Measurements from ENCODE around the gene NCR1.
"Not testable (repeated sequence)": the region's sequence is repeated elsewhere in the genome, so short reads cannot be mapped to it uniquely, and the experiment has no call there.

Gene NCR1, protein sequence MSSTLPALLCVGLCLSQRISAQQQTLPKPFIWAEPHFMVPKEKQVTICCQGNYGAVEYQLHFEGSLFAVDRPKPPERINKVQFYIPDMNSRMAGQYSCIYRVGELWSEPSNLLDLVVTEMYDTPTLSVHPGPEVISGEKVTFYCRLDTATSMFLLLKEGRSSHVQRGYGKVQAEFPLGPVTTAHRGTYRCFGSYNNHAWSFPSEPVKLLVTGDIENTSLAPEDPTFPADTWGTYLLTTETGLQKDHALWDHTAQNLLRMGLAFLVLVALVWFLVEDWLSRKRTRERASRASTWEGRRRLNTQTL

DNA sequence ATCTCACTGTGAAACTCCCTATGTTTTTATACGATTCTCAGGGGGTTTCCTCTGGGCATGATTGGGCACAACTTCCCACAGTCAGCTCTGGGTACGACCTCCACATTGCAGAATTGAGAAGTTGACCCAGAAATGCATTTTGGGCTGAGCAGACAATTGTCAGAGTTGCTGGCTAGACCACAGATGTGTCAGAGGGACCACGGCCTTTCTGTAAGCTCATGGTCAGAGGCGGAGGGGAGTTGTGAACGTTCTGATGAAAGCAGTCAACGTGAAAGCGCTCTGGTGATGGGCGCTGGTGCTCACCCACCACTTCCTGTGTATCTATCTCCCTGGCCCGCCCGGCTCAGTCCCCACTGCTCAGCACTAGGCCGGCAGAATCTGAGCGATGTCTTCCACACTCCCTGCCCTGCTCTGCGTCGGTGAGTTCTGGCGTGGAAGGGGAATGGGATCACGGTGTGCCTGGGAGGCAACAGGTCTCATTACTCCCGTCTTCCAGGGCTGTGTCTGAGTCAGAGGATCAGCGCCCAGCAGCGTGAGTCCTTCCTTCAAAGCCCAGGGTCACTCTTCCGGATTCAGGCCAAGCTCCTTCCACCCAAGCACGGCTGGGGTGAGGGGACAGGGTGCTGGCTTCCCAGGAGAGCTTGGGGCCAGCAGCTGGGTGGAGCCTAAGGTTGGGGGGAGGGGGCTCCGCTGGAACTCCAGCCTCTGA lies at the start of gene NCR1:
TSS of gene NCR1 (plus strand) at position 346 of the 709 bp plus-strand sequence. CDS start at position 386, 40 bp downstream.
- DNase-seq = no peak

DNA sequence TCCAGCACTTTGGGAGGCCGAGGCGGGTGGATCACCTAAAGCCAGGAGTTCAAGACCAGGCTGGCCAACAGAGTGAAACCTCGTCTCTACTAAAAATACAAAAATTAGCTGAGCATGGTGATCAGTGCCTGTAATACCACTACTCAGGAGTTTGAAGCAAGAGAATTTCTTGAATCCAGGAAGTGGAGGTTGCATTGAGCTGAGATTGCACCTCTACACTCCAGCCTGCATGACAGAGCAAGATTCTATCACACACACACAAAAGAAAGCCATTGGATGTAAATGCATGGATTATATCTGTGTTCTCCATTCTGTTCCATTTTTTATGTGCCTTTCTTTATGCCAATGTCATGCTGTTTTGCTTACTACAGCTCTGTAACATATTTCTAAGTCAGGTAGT lies 47.5 kb upstream of the NCR1 start:
- DNase-seq = not testable (repeated sequence)

DNA sequence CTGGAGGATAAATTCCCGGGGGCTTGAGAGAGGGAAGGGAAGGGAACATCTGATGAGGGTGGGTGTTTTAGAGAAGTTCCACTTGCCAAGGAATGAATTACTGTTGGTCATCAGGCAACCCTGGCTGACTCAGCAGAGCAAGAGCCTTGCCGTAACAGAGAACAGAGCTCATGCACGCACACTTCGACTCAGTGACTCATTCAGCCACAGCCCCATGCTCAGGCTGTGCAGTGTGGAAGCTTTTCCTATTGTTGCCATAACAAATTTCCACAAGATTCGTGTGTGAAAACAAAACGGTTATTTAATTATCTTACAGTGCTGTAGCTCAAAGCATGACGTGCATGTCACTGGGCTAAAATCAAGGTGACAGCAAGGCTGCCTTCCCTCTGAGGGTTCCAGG lies 46.5 kb upstream of the NCR1 start:
- DNase-seq = not testable (repeated sequence)

GRCh38 chr19:54863459-54863858 lies 42.5 kb upstream of the NCR1 start:
- DNase-seq = not testable (repeated sequence)

- DNase-seq = no peak
Measured at GRCh38 chr19:54871696-54872095, 34.3 kb upstream of the NCR1 start.

GRCh38 chr19:54873990-54874389 lies 32.0 kb upstream of the NCR1 start, which contains the start of gene FCAR:
FCAR (plus strand) TSS chr19:54874235; CDS start chr19:54874290, 55 bp downstream.
- no peak for DNase-seq

DNA sequence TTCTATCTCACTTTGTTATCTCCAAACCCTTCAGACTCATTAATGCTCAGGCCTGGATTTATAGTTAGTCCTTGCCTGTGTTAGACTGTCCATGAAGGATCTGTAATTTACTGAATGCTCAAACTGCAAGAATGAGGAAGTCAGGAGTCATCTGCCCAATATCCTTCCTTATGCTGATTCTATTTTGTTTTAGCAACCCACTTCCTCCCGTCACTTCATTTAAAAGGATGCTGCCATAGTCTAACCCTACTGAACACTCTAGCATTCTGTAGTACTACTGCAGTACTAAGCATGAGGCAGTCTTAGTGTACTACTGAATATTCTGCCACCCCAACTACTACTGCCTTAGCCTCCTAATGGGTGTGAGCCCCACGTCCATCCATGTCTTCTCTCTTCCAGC lies 30.4 kb upstream of the NCR1 start:
- peak; percentile 9 for DNase-seq

DNA sequence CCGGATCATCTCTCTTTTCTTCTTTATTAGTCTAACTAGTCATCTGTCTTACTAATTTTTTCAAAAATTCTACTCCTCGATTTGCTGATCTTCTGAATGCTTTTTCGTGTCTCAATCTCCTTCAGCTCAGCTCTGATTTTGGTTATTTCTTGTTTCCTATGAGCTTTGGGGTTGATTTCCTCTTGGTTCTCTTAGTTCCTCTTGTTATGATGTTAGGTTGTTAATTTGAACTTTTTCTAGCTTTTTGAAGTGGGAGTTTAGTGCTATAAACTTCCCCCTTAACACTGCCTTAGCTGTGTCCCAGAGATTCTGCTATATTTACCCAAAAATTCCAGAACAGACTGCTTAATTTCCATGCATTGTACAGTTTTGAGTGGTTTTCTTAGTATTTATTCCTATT lies 28.5 kb upstream of the NCR1 start:
- DNase-seq = no peak

DNA sequence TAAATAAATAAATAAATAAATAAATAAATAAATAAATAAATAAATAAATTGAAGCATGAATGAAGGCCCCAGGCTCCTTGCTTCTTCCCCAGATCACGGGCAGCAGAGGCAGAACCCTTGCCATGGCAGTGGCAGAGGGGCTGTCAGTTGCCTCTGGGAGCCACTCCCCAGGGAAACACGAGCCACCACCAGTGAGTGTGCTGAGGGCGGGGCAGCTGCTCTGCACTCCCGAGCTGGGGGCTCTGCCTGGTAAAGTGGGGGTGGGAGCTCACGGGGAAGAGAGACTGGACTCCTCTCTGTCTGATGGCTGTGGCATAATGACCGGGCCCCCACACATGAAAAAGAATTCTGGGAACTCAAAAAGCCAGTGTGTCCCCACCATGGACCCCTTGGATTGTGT lies 24.1 kb upstream of the NCR1 start:
- no peak for DNase-seq

GRCh38 chr19:54882758-54883157 lies 23.2 kb upstream of the NCR1 start:
- no peak for DNase-seq

- DNase-seq = no peak
Measured at GRCh38 chr19:54883228-54883627, 22.7 kb upstream of the NCR1 start.

GRCh38 chr19:54888239-54888638 lies 17.7 kb upstream of the NCR1 start:
- DNase-seq = no peak

DNA sequence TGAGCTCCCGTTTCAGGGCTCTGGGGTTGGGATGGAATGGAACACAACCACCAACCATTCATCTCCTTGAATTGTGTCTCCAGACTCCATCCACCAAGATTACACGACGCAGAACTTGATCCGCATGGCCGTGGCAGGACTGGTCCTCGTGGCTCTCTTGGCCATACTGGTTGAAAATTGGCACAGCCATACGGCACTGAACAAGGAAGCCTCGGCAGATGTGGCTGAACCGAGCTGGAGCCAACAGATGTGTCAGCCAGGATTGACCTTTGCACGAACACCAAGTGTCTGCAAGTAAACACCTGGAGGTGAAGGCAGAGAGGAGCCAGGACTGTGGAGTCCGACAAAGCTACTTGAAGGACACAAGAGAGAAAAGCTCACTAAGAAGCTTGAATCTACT lies 16.4 kb upstream of the NCR1 start:
- DNase-seq = no peak

DNA sequence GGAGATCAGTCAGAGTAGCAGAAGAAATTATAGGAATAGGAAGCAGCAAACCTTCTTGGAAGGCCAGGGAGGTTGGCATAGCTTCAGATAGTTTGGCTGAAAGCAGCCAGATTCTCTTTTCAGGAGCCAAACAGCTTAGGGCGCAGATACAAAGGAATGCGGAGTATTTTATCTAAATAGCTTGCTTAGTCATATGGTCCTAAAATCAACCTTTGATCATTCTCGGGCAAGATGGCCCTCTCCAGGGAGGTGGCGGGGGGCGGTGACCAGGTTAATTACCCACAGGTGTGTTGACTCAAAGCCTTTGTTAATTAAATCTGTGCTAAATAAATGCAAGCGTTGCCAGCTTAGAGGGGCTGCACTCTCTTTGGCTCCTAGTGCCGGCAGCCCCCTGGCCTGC lies 12.5 kb upstream of the NCR1 start:
- DNase-seq = no peak

DNA sequence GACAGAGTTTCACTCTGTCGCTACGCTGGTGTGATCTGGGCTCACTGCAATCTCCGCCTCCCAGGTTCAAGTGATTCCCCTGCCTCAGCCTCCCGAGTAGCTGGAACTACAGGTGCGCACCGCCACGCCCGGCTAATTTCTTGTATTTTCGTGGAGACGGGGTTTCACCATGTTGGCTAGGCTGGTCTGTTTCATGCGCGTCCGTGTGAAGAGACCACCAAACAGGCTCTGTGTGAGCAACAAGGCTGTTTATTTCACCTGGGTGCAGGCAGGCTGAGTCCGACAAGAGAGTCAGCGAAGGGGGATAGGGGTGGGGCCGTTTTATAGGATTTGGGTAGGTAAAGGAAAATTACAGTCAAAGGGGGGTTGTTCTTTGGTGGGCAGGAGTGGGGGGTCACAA lies 11.8 kb upstream of the NCR1 start:
- DNase-seq = not testable (repeated sequence)

GRCh38 chr19:54896036-54896435 lies 9.9 kb upstream of the NCR1 start:
- no peak for DNase-seq

GRCh38 chr19:54898685-54899084 lies 7.3 kb upstream of the NCR1 start:
- DNase-seq = not testable (repeated sequence)

- not testable (repeated sequence) for DNase-seq
Measured at GRCh38 chr19:54899646-54900045, 6.3 kb upstream of the NCR1 start.

- not testable (repeated sequence) for DNase-seq
Measured at GRCh38 chr19:54901153-54901552, 4.8 kb upstream of the NCR1 start.

- no peak for DNase-seq
Measured at GRCh38 chr19:54902061-54902460, 3.9 kb upstream of the NCR1 start.

GRCh38 chr19:54903303-54903702 lies 2.6 kb upstream of the NCR1 start:
- no peak for DNase-seq

DNA sequence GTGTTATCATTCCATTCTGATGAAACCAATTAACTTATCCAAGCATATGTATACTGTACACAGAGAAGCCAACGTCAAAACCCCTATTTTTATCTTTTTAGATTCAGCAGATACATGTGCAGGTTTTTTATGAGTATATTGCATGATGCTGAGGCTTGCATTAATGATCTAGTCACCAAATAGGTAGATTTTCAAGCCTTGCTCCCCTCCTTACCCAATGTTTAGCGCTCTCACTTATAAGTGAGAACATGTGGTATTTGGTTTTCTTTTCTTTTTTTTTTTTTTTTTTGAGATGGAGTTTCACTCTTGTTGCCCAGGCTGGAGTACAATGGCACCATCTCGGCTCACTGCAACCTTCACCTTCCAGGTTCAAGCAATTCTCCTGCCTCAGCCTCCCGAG lies 1.7 kb upstream of the NCR1 start:
- not testable (repeated sequence) for DNase-seq

DNA sequence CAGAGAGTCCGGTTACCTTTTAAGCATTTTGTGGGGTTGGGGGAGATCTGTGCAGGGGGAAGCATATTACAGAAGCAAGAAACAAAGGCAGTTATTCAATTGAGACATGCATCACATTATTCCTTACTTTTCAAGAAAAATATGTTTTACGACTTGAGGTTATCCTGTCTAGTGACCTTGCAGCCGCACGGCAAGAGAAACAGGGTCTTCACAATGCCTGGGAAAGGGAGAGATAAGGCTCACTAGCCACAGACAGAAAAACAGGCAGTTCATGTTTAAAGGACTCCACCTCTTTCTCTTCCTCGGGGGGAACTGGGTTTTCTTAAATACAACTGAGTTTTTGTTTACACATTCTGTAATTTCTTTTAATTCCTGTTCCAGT lies 536 bp upstream of the NCR1 start:
- DNase-seq = no peak

DNA sequence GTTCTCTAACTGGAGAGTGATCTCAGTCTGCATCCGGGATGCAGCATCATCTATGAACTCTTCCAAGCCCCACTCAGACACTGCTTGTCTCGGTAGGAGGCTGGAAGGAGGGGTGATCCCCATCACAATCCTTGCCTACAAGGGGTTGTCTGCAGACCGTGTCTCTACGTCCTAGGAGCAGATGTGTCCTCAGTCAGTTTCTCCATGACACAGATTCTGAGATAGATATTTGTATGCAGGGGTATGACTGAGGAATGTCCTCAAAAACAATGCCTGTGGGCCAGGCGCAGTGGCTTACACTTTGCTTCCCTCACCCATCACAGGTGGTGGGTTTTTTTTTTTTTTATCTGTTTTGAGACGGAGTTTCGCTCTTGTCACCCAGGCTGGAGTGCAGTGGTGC lies 871 bp downstream of the NCR1 start:
- no peak for DNase-seq
